CD4-positive, alpha-beta T cell treated with Interleukin-10 for 1 hour (primary cell): ENCODE data around the gene SUDS3.
"Not testable (repeated sequence)": the region's sequence is repeated elsewhere in the genome, so short reads cannot be mapped to it uniquely, and the experiment has no call there.

ENCODE experiments used
- DNase-seq: peaks from one replicate; pipeline ENCODE4 v3.0.0-alpha.2; 2020

The SUDS3 gene

GRCh38 chr12:118376089-118377020, at the start of gene SUDS3:
Gene SUDS3, plus strand, starts transcription at chr12:118376555. Its CDS starts 137 bp downstream, at chr12:118376692.
- peak; percentile 94 for DNase-seq

- no peak for DNase-seq
These were observed 49.4 kb upstream of the SUDS3 start for GRCh38 chr12:118326991-118327390.

GRCh38 chr12:118327391-118327790, 49.0 kb upstream of the SUDS3 start:
- no peak for DNase-seq

- no peak for DNase-seq
These were observed 47.6 kb upstream of the SUDS3 start for GRCh38 chr12:118328486-118329330.

GRCh38 chr12:118330421-118331018, 45.8 kb upstream of the SUDS3 start:
- no peak for DNase-seq

- no peak for DNase-seq
These were observed 43.8 kb upstream of the SUDS3 start for GRCh38 chr12:118332511-118332910.

GRCh38 chr12:118334241-118334640, 42.1 kb upstream of the SUDS3 start:
- DNase-seq: no peak

GRCh38 chr12:118334939-118335567, 41.3 kb upstream of the SUDS3 start:
- DNase-seq: no peak

- no peak for DNase-seq
These were observed 40.2 kb upstream of the SUDS3 start for GRCh38 chr12:118336123-118336522.

- no peak for DNase-seq
These were observed 39.0 kb upstream of the SUDS3 start for GRCh38 chr12:118337194-118337838.

- no peak for DNase-seq
These were observed 34.3 kb upstream of the SUDS3 start for GRCh38 chr12:118342090-118342489.

GRCh38 chr12:118344829-118345228, 31.5 kb upstream of the SUDS3 start:
- no peak for DNase-seq

- no peak for DNase-seq
These were observed 31.0 kb upstream of the SUDS3 start for GRCh38 chr12:118345355-118345754.

- no peak for DNase-seq
These were observed 29.5 kb upstream of the SUDS3 start for GRCh38 chr12:118346895-118347294.

- no peak for DNase-seq
These were observed 28.4 kb upstream of the SUDS3 start for GRCh38 chr12:118347916-118348315.

- no peak for DNase-seq
These were observed 25.3 kb upstream of the SUDS3 start for GRCh38 chr12:118350908-118351559.

- DNase-seq: no peak
These were observed 22.6 kb upstream of the SUDS3 start for GRCh38 chr12:118353721-118354120.

GRCh38 chr12:118354503-118354902, 21.9 kb upstream of the SUDS3 start:
- not testable (repeated sequence) for DNase-seq

GRCh38 chr12:118354903-118355302, 21.5 kb upstream of the SUDS3 start:
- no peak for DNase-seq

- no peak for DNase-seq
These were observed 20.5 kb upstream of the SUDS3 start for GRCh38 chr12:118355843-118356242.

- no peak for DNase-seq
These were observed 19.5 kb upstream of the SUDS3 start for GRCh38 chr12:118356809-118357256.
